Loucy (cell line): Measurements from ENCODE around the gene APLN.

ENCODE experiments used
- EZH2phosphoT487 ChIP-seq: fragments of 200-600 bp; IDR thresholded peaks from 2 replicates; pipeline ENCODE4 v1.6.1; 2018; ENCODE audit warnings: antibody characterized with exemption, mild to moderate bottlenecking, moderate library complexity, borderline replicate concordance
- TF ChIP-seq, protein P1 (sequence below): fragments of 200-600 bp; sonication (generic); conservative IDR thresholded peaks from 2 replicates; pipeline ENCODE4 v1.5.1; 2014; ENCODE audit warnings: mild to moderate bottlenecking, antibody characterized with exemption, low read length

DNA sequence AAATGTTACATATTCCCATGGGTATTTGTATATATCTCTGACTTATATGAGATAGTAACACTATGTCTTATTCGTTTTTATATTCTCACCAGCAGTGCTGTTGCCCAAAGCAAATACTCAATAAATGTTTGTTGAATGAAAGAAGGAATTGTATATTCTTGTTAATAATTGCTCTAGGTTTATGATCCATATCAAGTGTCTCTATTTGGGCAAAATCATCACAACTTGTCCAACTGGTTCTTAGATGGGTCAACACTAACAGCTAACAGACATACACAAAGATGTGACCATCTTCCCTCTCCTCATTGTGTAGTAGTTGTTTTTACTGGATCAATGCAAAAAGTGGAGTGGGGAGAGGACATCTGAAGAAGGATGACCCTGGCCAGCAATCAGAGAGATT lies 6.6 kb upstream of the APLN start:
- TF ChIP-seq, protein P1, sequence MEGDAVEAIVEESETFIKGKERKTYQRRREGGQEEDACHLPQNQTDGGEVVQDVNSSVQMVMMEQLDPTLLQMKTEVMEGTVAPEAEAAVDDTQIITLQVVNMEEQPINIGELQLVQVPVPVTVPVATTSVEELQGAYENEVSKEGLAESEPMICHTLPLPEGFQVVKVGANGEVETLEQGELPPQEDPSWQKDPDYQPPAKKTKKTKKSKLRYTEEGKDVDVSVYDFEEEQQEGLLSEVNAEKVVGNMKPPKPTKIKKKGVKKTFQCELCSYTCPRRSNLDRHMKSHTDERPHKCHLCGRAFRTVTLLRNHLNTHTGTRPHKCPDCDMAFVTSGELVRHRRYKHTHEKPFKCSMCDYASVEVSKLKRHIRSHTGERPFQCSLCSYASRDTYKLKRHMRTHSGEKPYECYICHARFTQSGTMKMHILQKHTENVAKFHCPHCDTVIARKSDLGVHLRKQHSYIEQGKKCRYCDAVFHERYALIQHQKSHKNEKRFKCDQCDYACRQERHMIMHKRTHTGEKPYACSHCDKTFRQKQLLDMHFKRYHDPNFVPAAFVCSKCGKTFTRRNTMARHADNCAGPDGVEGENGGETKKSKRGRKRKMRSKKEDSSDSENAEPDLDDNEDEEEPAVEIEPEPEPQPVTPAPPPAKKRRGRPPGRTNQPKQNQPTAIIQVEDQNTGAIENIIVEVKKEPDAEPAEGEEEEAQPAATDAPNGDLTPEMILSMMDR: no peak
- no peak for TF ChIP-seq EZH2phosphoT487
